ENCODE results near the gene CIITA. TPM values are rescaled to one million over a fixed set of nuclear protein-coding genes. Genes with fewer than 3 reads are reported as not detected.

Gene CIITA
- total RNA-seq, 1 donor from 2014 or later: 0.20 TPM

DNA sequence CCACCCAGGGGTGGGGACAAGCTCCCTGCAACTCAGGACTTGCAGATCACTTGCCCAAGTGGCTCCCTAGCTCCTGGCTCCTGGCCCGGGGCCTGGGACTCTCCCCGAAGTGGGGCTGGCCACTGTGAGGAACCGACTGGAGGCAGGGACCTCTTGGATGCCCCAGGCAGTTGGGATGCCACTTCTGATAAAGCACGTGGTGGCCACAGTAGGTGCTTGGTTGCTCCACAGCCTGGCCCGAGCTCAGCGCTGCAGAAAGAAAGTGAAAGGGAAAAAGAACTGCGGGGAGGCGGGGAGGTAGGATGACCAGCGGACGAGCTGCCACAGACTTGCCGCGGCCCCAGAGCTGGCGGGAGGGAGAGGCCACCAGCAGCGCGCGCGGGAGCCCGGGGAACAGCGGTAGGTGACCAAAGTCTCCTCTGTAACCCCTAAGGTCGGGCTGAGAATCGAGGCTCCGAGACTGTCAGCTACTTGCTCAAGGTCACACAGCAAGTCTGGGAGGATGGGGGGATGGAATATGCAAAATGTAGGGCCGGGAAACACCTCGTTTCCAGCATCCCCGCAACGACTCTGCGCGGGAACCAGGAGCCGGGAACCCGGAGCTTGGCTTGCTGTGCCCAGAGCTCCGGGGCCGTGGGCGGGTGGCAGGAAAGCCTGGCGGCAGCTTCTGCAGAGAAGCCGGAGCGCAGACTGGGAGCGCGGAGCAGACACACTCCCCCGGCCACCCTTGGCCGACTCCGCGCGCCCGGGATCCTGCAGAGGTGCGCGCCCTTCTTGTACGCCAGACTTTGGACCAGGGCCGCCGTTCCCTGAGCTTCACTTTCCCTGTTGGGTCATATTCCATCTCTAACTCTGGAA, 1.9 kb downstream of the CIITA start:
- TF ChIP-seq, protein P1, sequence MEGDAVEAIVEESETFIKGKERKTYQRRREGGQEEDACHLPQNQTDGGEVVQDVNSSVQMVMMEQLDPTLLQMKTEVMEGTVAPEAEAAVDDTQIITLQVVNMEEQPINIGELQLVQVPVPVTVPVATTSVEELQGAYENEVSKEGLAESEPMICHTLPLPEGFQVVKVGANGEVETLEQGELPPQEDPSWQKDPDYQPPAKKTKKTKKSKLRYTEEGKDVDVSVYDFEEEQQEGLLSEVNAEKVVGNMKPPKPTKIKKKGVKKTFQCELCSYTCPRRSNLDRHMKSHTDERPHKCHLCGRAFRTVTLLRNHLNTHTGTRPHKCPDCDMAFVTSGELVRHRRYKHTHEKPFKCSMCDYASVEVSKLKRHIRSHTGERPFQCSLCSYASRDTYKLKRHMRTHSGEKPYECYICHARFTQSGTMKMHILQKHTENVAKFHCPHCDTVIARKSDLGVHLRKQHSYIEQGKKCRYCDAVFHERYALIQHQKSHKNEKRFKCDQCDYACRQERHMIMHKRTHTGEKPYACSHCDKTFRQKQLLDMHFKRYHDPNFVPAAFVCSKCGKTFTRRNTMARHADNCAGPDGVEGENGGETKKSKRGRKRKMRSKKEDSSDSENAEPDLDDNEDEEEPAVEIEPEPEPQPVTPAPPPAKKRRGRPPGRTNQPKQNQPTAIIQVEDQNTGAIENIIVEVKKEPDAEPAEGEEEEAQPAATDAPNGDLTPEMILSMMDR (IDR thresholded peaks at IDR 0.05; ENCODE audit: unreplicated experiment): no peak
- no peaks in the 10 kb centered on the region for H3K9me3 Mint-ChIP-seq
- no peaks in the 10 kb centered on the region for H3K36me3 Mint-ChIP-seq
- no peaks in the 10 kb centered on the region for H3K4me1 Mint-ChIP-seq
- no peak overlapping the region for H3K27ac Mint-ChIP-seq
- DNase-seq (ENCODE audit: low spot score in 2 of 2, unreplicated experiment in 2 of 2): no peak
- H3K4me3 Mint-ChIP-seq: no peak overlapping the region
- H3K27me3 Mint-ChIP-seq (ENCODE audit: low read depth): peaks cover 57% of the 10 kb centered on the region

GRCh38 chr16:10879681-10880589, 2.9 kb downstream of the CIITA start:
- Mint-ChIP-seq H3K27ac (no peak overlapping the region), H3K36me3 (no peaks in the 10 kb centered on the region), H3K4me3 (no peak overlapping the region), H3K4me1 (no peaks in the 10 kb centered on the region), H3K27me3 (ENCODE audit: low read depth) (peaks cover 50% of the 10 kb centered on the region), H3K9me3 (no peaks in the 10 kb centered on the region)
- DNase-seq (ENCODE audit: low spot score in 2 of 2, unreplicated experiment in 2 of 2): no peak
- TF ChIP-seq, protein P1 (IDR thresholded peaks at IDR 0.05; ENCODE audit: unreplicated experiment): no peak

GRCh38 chr16:10880594-10881452, 3.8 kb downstream of the CIITA start:
- peaks cover 43% of the 10 kb centered on the region for H3K27me3 Mint-ChIP-seq (ENCODE audit: low read depth)

GRCh38 chr16:10881479-10882030, 4.6 kb downstream of the CIITA start:
- peaks cover 37% of the 10 kb centered on the region for H3K27me3 Mint-ChIP-seq (ENCODE audit: low read depth)
- H3K27ac Mint-ChIP-seq: no peak overlapping the region
- TF ChIP-seq, protein P1 (IDR thresholded peaks at IDR 0.05; ENCODE audit: unreplicated experiment): no peak
- no peaks in the 10 kb centered on the region for H3K4me1 Mint-ChIP-seq
- H3K4me3 Mint-ChIP-seq: no peak overlapping the region
- H3K36me3 Mint-ChIP-seq: no peaks in the 10 kb centered on the region
- no peaks in the 10 kb centered on the region for H3K9me3 Mint-ChIP-seq
- DNase-seq (ENCODE audit: low spot score in 2 of 2, unreplicated experiment in 2 of 2): no peak

More at GRCh38 chr16:10880594-10881452, 3.8 kb downstream of the CIITA start:
- no peaks in the 10 kb centered on the region for H3K4me1 Mint-ChIP-seq
- DNase-seq (ENCODE audit: low spot score in 2 of 2, unreplicated experiment in 2 of 2): no peak
- H3K4me3 Mint-ChIP-seq: no peak overlapping the region
- H3K9me3 Mint-ChIP-seq: no peaks in the 10 kb centered on the region
- TF ChIP-seq, protein P1 (IDR thresholded peaks at IDR 0.05; ENCODE audit: unreplicated experiment): no peak
- H3K27ac Mint-ChIP-seq: no peak overlapping the region
- no peaks in the 10 kb centered on the region for H3K36me3 Mint-ChIP-seq

- DNase-seq (ENCODE audit: low spot score in 2 of 2, unreplicated experiment in 2 of 2): no peak
- TF ChIP-seq, protein P1 (IDR thresholded peaks at IDR 0.05; ENCODE audit: unreplicated experiment): no peak
- no peak overlapping the region for H3K27ac Mint-ChIP-seq
- H3K9me3 Mint-ChIP-seq: no peaks in the 10 kb centered on the region
- H3K36me3 Mint-ChIP-seq: no peaks in the 10 kb centered on the region
- no peak overlapping the region for H3K4me3 Mint-ChIP-seq
- H3K4me1 Mint-ChIP-seq: no peaks in the 10 kb centered on the region
- peaks cover 30% of the 10 kb centered on the region for H3K27me3 Mint-ChIP-seq (ENCODE audit: low read depth)
Observed at GRCh38 chr16:10883004-10883403, 6.0 kb downstream of the CIITA start.

Measured in mesothelial cell of epicardium (in vitro differentiated cells).